OCI-LY7 (cell line): ENCODE data around the gene TPO.

Source experiments
- CTCF ChIP-seq: fragments of 200-600 bp; sonication (generic); conservative IDR thresholded peaks from 2 replicates; pipeline ENCODE4 v1.5.1; 2014; ENCODE audit warnings: mild to moderate bottlenecking, antibody characterized with exemption, low read length, moderate library complexity, mixed read lengths
- EZH2phosphoT487 ChIP-seq: fragments of 200-600 bp; sonication (generic); IDR thresholded peaks from 2 replicates; pipeline ENCODE4 v1.6.1; 2018; ENCODE audit warnings: low read depth, borderline replicate concordance, mild to moderate bottlenecking, mixed run types, antibody characterized with exemption, low read length, moderate library complexity, mixed read lengths

GRCh38 chr2:1585635-1586034 lies 172.4 kb downstream of the TPO start:
- TF ChIP-seq EZH2phosphoT487: no peak
- no peak for TF ChIP-seq CTCF
